A673 (cell line): ENCODE results near the gene NPHP1. TPM values are rescaled to one million over a fixed set of nuclear protein-coding genes. Genes with fewer than 3 reads are reported as not detected.

Experiments used
- BruUV-seq: library from RNA; stranded (reverse); fragments of 400-500 nt; replicated peaks from 2 replicates; lab custom pipeline; 2021; lab: Mats Ljungman, UMichigan
- CTCF ChIA-PET: fragments of 300-600 bp; sonication (Branson Sonifier 250); formaldehyde crosslinking; loops from one replicate; lab custom pipeline; 2022; ENCODE audit warnings: antibody characterized with exemption; lab: Charles Lee
- POLR2A ChIA-PET: fragments of 300-600 bp; sonication (Branson Sonifier 250); formaldehyde crosslinking; loops from one replicate; lab custom pipeline; 2022; ENCODE audit warnings: antibody characterized with exemption; ENCODE audit not compliant: low non-redundant PET; lab: Charles Lee
- DNase-seq: peaks from one replicate; pipeline ENCODE4 v3.0.0-alpha.2; 2015; ENCODE audit warnings: low spot score
- H3K27ac ChIP-seq: fragments of 200-600 bp; sonication (generic); 2 replicates; pipeline ENCODE4 v1.5.1; 2016; ENCODE audit warnings: mixed run types, low read depth, mild to moderate bottlenecking, mixed read lengths, antibody characterized with exemption, low read length; ENCODE audit not compliant: poor library complexity, severe bottlenecking
- H3K27me3 ChIP-seq: fragments of 200-600 bp; sonication (generic); replicated peaks from 2 replicates; pipeline ENCODE4 v1.6.1; 2017; ENCODE audit warnings: mixed run types, low read depth, mild to moderate bottlenecking, mixed read lengths, antibody characterized with exemption, low read length; ENCODE audit not compliant: insufficient read depth, poor library complexity
- H3K36me3 ChIP-seq: fragments of 200-600 bp; sonication (generic); 2 replicates; pipeline ENCODE4 v1.6.1; 2016; ENCODE audit warnings: mixed run types, mild to moderate bottlenecking, mixed read lengths, antibody characterized with exemption, low read length; ENCODE audit not compliant: insufficient read depth, poor library complexity, severe bottlenecking
- H3K4me1 ChIP-seq: fragments of 200-600 bp; sonication (generic); 2 replicates; pipeline ENCODE4 v1.6.1; 2017; ENCODE audit warnings: mixed run types, mild to moderate bottlenecking, mixed read lengths, antibody characterized with exemption, low read length; ENCODE audit not compliant: insufficient read depth, poor library complexity, severe bottlenecking
- H3K4me3 ChIP-seq: fragments of 200-600 bp; sonication (generic); 2 replicates; pipeline ENCODE4 v1.5.1; 2016; ENCODE audit warnings: low read depth, mixed run types, mild to moderate bottlenecking, mixed read lengths, low read length; ENCODE audit not compliant: poor library complexity, severe bottlenecking
- H3K9me3 ChIP-seq: fragments of 200-600 bp; sonication (generic); 2 replicates; pipeline ENCODE4 v1.6.1; 2016; ENCODE audit warnings: mixed run types, low read depth, mild to moderate bottlenecking, mixed read lengths, antibody characterized with exemption, low read length; ENCODE audit not compliant: poor library complexity, severe bottlenecking
- CTCF ChIP-seq: fragments of 300-800, 200-600 bp; sonication (generic); conservative IDR thresholded peaks from 2 replicates; pipeline ENCODE4 v1.5.1; 2017; ENCODE audit warnings: low read depth, mild to moderate bottlenecking, antibody characterized with exemption, low read length, moderate library complexity, mixed read lengths
- EZH2 ChIP-seq: fragments of 200-600 bp; sonication (generic); IDR thresholded peaks from 2 replicates; pipeline ENCODE4 v1.6.1; 2017; ENCODE audit warnings: borderline replicate concordance, low read depth, mild to moderate bottlenecking, mixed read lengths, antibody characterized with exemption, low read length; ENCODE audit not compliant: poor library complexity, severe bottlenecking
- intact Hi-C: fragments of 100-400 bp; cut with micrococcal nuclease; formaldehyde crosslinking; loops from one replicate; pipeline ENCODE4 v1.10.0; 2022; ENCODE audit not compliant: unreplicated experiment
- total RNA-seq: library from RNA; stranded (reverse); gene quantifications from 2 replicates; pipeline ENCODE4 v1.2.3, GENCODE V29; 2021

Gene NPHP1
- total RNA-seq, 1 experiment from 2014 or later = 4.5 TPM

- Histone ChIP-seq H3K9me3 (no peaks in the 10 kb centered on the region), H3K27ac (no peak overlapping the region), H3K4me1 (no peaks in the 10 kb centered on the region), H3K4me3 (no peak overlapping the region), H3K36me3 (no peaks in the 10 kb centered on the region), H3K27me3 (no peaks in the 10 kb centered on the region)
- DNase-seq = no peak
- ChIA-PET POLR2A (no interaction called here), CTCF (no interaction called here)
- intact Hi-C loops = no loop called here
- BruUV-seq = no TSS peak
- TF ChIP-seq CTCF (no peak), EZH2 (no peak)
These were observed 64.4 kb downstream of the NPHP1 start for GRCh38 chr2:110140401-110140800.

GRCh38 chr2:110134025-110134424 lies 70.8 kb downstream of the NPHP1 start:
- CTCF ChIA-PET = no interaction called here
- intact Hi-C loops = no loop called here
- Histone ChIP-seq H3K4me1 (no peaks in the 10 kb centered on the region), H3K27ac (no peak overlapping the region), H3K36me3 (no peaks in the 10 kb centered on the region), H3K9me3 (no peaks in the 10 kb centered on the region), H3K4me3 (no peak overlapping the region), H3K27me3 (no peaks in the 10 kb centered on the region)
- POLR2A ChIA-PET = no interaction called here
- no peak for TF ChIP-seq EZH2
- TF ChIP-seq CTCF = no peak
- BruUV-seq = no TSS peak
- DNase-seq = no peak

- H3K9me3 ChIP-seq = no peaks in the 10 kb centered on the region
- no peak overlapping the region for H3K4me3 ChIP-seq
- H3K4me1 ChIP-seq = peaks cover 2% of the 10 kb centered on the region
- TF ChIP-seq EZH2 (no peak), CTCF (no peak)
- H3K27ac ChIP-seq = no peak overlapping the region
- no peak for DNase-seq
- intact Hi-C loops = no loop called here
- no peaks in the 10 kb centered on the region for H3K36me3 ChIP-seq
- H3K27me3 ChIP-seq = no peaks in the 10 kb centered on the region
- ChIA-PET POLR2A (no interaction called here), CTCF (no interaction called here)
- BruUV-seq = no TSS peak
These were observed 73.6 kb downstream of the NPHP1 start for GRCh38 chr2:110131166-110131565.
